GM21423 (cell line): ENCODE measurements around the gene ALG12.

ENCODE experiments used
- ATAC-seq: cut with Tn5 transposase; IDR thresholded peaks from one replicate; pipeline ENCODE4 v1.9.1; 2021; ENCODE audit warnings: mild to moderate bottlenecking, moderate library complexity; ENCODE audit not compliant: unreplicated experiment

The ALG12 gene

DNA sequence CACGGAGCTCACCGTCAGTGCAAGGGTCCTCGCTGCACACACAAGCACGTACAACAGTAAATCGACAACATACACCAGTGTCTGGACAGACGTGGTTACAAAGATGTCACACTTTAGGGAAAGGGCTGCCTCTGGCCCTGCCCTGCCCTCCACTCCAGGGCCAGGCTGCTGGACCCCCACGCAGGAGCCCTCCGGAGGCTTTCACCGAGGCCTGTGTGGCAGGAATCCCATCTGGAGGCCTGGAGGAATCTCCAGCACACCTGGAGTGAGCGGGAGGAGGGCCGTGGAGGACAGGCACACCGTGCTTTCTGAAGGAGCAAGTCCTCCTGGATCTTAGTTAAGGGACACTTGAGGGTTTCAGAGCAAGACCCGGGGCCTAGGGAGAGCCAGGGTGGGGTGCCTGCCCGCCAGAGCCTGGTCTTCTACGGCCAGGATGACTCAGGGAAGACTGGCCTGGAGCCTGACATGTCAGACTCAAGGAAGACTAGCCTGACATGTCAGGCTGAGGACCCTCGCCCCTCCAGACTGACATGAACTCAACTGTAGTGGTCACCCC is 40.2 kb upstream of the ALG12 start:
- no peak for ATAC-seq

DNA sequence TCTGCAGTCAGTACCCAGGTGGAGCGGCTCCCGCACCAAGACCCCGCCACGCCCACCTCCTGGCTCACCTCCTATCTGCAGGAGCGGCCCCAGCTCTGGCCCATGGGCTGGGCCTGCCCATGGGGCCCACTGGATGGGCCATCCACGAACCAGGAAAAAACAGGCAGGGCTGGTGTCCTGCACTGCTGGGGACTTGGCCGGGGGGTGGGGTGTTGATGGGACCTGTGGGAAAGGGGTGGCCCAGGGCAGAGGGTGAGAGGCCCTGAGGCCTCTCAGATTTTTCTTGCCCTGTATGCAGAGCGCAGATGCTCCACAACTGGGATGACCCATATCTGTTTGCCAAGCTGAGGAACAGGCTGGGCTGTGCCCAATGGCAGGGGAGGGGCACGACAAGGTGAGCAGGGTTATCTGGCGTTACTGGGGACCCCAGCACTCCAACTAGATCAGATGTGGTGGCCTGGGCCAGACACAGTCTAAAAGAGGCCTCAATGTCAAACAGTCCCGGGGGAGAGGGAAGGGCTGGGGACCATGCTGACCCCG is 39.7 kb upstream of the ALG12 start:
- ATAC-seq, result no peak

DNA sequence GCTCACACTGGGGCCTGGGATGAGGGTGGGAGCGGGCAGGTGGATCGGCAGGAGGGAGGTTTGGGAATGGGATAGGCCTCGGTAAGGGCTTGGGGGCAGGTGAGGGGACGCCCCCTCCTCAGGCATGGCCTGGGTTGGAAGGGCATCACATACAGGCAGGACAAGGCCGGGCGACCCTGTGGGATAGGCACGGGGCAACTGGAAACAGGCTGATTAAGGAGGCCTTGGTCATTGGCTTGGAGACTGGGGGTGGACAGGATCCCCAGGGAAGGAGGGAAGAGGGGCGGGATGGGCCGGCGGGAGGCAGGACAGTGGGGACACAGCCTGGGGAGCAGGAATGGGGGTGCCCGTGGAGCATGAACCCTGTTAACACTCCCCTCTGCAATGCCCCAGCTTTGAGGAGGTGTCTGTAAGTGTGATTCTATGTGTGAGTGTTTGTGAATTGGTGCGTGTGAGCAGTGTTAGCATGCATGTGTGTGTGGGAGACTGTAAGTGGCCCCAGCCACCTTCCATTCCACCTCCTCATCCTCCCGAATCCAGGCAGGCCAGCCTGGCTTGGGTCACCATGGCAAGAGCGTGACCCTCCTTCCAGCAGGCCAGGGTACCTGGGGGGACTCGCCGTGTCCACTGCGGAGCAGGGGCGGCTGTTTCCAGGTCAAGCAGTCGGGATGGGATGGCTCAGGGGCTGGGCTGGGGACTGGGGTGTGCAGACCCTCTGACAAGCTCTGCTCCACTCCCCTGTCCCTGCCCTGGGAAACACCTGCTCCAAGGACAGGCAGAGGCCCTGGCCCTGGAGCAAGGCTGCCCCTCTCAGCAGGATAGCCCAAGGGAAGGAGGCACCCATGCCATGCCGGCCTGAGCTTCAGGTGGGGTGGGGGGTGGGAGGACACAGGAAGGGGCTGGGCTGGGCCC is 38.9 kb upstream of the ALG12 start:
- no peak for ATAC-seq

DNA sequence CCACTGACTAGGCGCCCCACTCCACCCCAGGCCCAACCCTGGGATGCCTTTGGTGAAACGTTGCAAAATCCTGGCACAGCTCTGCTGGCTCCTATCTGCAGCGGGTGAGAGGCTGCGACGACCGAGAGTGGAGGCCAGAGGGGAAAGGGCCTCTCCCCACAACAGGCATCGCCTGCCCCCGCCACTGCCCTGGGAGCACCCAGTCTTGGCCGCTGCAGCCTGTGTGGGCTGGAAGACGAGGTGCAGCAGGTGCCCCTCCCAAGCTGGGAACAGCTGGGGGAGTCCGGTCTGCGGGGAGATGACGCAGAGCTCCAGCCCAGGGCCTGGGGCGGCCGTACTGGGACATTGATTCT is 38.2 kb upstream of the ALG12 start:
- ATAC-seq, result no peak

DNA sequence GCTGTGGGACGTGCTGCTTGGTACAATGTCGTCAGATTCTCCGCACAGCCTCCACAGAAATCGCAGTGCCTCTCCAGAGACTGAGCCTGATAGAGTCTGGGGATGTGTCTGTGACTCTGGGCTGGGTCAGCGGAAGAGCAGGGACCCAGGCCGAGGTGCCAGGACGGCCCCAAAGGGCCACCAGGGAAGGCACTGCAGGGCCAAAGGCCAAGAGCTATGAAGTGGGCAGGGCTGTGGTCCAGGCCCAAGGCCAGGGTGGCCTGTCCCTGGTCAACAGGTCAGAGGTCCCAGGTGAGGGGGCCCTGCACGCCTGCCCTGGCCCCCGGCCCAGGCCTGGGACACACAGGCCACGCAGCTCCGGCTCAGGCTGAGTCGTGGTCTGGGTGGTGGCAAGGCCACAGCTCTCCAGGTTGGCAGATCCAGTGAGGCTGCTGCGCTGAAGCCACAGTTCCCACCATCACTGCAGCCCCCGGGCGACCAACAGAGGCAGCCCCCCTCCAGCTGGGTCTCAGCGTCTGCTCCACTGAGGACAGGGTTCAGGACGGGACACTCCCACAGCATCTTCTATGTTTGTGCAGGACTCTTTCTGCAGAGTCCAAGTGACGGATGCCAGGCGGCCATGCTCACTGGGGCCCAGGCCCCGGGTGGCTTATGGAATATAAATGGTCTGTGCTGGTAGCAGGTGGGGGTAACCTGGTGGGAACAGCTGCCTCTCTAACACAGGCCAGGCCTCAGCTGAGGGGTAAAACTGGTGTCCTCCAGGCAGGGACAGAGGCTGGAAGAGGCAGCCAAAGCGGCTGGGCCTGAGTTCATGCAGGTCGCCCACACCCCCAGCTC is 37.6 kb upstream of the ALG12 start:
- no peak for ATAC-seq

DNA sequence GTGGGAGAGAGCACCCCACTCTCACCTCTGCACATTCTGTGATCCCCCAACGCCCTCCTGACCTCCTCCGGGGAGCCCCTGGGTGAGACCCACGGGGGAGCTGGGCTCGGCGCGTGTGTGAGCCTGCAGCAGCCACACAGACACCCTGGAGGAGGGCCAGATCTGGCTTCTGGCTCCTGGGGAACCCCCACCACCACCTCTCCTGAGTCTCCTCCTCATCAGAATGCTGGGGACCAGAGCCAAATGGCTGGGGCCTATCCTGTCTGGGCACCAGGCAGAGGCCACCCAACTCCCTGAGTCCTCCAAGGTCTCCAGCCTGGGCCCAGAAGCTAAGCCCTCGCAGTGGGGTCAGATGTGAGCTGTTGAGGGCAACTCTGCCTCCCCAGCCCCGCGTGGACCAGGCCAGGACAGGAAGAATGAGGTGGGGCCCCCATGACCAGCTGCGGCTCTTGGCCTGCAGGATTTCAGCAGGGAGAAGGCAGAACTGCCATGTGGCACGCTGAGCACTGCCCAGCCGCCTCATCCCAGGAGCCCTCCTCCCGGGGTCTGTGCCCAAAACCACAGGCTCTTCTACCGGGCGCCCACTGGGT is 36.8 kb upstream of the ALG12 start:
- ATAC-seq, result no peak

DNA sequence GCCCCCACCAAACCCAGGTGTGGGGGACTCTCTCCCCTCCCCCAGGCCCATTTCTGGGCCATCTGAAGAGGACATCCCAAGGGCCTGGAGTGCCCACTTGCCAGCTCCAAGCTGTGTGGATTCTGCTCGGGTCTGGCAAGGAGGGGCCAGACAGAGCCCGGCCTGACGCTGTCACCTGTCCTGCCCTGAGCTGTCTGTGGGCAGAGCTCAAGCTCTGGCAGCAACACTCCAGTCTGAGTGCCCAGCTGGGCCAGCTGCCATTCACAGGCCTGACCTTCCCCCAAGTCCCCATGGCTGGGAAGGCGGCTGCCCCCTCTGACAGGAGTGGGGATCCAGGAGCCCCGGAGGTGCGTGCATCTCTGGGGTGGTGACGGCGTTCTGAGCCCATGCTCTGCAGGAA is 36.1 kb upstream of the ALG12 start:
- no peak for ATAC-seq

DNA sequence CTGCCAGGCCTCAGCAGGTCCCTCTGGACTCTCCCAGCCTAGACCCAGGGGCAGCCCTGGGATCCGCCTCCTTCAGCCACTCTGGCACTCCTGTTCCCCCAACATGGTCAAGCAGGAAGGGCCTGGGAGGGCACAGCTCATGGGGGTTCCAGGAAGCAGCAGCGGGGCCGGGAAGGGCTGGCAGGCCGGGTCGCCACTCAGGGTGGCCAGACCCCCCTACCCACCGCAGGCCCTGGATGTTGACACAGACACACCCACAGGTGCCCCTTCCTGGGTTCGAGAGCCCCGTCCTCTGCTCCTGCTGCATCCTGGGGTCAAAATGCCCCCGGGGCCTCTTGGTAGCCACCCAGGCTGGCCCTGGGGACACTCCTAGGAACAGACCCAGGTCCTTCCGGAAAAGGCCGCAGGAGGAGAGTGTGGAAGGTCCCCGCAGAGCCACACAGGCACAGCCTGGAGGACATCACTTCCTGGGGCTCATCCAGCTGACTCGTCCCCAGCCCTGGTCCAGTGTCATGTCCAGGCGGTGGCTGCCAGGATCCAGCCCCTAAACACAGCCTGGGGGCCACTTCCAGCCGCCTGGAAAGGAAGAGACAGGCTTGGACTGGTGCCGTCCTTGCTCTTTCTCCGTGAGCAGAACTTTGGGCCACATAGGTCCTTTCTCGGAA is 35.6 kb upstream of the ALG12 start:
- ATAC-seq, result no peak

DNA sequence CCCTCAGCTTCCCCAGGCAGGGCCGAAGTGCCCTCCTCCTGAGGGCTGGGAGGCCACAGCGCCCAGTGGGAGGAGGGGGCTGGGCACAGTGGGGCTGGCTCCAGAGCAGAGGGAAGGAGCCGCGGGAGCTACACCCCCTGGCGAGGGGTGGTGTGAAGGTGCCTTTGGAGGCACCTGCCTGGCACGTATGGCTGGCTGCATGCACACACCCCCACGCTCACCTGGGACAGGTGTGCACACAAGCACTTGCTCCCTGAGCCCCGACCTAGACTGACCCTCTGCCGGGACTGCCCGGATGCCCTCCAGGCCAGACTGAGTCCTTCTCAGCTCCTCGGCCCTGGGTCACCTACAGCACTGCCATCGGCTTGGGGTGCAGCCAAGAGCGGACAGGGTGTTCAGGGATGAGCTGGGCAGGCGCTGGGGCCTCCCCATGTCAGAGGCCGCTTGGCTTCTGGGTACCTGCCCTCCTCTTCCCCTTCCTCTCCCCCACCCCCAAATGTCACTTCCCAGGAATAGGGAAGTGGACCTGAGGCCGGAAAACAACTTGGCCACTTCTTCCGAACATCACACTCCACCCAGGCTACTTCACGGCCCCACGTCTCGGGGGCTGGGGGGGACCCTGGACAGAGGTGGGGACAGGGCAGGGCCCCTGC is 34.9 kb upstream of the ALG12 start:
- ATAC-seq, result no peak

DNA sequence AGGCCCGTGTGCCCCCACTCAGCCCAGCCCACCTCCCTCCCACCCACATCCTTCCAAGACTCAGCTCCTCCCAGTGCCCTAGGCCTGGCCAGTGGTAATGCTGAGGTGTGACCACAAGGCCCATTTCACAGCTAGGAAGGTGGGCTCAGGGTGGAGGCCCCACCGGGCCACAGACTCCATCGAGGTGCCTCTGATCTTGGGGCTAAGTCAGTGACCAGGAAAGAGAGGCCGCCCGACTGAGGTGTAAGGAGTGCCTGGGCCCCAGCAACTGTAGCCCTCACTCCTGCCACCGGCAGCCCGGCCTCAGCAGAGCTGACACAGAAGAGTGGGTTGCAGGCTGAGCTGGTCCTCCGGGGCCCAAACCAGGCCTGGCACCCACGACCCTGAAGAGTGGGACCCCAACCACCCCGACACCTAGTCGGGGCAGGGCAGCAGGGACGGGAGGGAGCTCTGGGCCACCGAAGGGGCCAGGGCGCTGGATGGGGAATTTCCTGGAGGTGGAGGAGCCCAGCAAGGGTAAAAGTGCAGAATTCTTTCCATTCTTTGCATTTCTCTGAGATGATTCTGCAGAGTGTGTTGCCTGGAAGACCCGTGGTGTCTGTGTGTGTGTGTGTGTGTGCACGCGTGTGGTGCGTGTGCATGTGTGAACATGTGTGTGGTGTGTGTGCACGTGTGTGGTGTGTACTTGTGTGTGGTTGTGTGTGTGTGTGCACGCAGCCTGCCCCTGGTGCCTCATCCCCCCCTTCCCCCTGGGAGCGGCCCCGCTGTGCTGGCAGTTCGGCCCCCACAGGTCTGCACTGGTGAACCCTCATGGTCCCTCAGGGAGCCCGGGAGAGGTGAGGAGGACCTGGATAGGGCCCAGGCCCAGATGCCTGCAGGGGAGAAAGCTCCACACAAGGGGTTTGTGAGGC is 34.0 kb upstream of the ALG12 start:
- ATAC-seq, result no peak

DNA sequence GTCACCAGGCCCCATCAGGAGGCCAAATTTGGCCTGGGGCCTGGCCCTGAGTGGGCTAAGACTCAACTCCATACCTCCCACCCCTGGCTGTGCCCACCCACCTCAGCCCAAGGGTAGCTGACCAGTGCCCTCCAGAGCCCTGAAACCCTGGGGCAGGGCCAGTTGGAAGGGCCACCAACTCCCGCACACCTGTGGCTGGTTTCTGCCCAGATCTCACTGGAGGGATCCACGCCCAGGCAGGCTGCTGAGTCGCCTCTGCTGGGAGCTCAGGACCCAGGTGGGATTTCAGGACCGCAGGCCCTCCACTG is 33.4 kb upstream of the ALG12 start:
- no peak for ATAC-seq

DNA sequence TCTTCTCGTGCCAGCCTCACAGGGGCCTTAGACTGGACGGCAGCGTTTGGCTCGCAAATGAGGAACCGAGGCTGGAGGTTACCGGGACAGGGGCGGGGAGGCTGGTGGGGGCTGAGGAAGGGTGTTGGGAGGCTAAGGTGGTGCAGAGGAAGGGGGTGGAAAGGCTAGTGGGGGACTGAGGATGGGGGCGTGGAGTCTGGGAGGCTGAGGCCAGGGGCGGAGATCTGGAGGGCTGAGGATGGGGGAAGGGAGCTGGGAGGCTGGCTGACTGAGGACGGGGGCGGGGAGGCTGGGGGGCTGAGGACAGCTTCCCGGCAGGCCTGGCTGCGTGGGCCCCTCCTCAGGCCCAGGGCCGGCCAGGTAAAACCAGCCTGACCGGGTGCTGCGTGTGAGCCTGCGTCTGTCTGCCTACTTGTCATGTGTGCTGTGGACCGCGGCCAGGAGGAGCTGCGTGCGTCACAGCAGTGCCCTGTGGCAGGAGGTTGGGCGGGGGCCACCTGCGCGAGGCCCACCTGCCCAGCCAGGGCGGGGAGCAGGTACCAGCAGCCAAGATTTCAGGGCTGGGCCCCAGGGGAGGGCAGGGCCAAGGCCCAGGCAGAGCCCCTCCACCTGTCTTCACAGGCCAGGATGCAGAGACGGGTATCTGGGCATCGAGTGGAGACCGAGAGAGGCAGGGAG is 32.9 kb upstream of the ALG12 start:
- ATAC-seq, result no peak

DNA sequence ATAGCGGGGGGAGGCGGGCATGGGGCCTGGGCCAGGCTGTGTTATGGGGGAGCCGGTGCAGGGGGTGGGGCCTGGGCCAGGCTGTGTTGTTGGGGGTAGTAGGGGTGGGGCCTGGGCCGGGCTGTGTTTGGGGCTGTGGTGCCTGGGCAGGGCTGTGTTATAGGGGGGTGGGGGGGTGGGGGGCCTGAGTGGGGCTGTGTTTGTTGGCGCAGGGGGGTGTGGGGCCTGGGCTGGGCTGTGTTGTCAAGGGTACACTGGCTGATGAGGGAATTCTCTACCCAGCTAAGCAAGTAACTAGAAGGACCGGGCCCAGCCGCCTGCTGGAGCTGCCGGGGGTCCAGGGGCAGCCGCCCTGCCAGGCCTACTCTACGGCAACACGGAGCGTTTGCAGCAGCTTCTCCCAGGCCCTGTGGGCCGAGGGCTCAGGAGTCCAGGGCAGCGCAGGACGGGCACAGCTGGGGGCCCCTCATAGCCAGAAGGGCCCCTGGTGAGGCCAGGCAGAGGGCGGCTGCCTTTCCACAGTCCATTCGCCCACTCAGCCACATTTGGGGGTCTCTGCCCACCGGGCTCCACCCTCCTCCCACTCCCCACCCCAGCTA is 32.3 kb upstream of the ALG12 start:
- no peak for ATAC-seq

DNA sequence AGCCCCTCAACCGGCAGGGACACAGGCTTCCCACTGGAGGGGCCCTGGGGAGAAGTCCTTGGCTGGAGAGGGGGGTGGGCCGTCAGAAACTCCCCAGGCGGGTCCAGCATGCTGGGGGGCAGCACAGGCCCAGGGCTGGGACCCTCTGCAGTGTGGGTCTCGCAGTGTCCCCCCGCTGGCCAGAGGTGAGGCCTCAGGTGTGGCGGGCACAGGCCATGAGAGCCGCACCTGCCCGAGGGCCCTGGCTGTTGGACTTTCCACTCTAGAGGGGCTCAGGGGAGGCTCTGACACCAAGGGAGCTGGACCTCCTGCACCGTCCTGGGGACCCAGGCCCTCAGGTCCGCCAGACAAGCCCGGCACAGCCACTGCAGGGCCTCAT is 31.7 kb upstream of the ALG12 start:
- ATAC-seq, result no peak

DNA sequence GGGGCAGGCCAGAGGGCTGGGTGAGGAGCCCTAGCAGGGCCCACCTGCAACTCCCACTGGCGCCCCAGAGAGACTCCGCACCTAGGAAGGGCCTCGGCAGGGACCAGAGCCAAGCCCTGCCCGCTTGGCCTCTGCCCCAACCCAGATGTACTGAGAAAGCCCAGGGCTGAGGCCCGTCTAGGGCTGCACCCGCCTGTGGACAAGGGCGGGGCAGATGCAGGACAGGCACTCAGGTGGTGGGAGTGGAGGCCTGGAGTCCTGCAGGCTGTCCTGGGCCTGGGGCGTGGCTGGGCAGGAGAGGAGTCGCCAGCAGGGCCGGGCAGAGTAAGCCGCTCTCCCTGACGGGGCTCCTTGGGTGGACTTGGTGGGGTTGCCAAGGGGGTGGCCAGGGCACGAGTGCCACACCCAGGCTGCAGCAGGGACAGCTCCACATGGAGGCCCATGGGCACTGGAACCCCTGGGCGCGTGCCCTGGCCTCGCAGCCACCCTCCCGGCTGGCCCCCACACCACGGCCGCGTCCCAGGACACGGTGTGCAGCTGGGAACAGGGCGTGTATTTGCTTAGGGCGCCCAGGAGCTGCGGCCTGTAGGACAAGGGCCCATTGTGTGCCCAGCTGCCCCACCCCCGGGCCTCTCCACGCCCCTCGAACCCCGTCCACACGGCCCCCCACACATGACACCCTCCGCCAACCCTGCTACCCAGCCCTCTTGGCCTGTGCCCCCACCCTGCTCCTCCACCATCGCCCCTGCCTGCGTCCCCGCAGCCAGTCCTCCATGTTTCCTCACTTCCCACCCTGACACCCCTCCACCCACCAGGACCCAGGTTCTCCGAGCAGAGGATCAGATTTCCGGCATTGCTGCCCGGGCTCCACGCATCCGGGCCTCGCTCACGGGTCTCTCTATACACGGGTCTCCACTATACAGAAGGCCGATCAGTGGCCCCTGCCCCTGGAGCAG is 31.0 kb upstream of the ALG12 start:
- no peak for ATAC-seq

DNA sequence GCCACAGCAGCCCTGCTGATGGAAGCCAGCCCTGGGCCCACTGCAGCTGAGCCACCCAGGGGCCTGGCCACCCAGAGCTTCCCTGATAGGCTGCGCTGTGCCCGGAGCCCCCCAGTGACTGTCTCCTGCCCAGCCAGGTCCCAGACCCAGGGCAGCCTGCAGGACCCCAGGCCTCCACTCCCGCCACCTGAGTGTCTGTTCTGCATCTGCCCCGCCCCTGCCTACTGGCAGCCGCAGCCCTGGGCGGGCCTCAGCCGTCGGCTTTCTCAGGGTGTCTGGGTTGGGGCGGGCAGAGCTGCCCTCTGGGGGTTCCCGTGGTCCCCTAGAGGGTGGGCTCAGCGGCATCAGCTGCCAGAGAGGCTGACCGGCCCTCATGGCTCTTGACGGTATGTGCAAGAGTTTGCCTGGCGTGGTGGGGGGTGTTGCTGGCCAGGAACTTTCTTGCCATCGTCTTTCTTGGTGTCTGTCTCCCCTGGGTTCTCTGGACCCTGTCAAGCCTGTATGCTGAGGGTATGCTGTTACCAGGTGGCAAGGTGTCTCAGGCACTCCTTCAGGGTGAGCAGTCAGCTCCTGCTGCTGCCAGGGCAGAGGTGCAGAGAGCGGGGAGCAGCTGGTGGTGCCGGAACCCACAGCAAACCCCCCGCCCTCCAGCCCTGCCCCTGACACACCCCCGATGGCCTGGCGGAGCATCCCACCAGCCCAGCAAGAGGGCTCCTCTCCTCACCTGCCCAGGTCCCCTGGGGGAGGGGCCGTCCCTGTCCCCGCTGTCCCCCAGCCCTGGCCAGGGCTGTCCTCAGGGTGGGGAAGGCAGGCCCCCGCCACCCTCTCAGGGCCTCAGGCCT is 30.1 kb upstream of the ALG12 start:
- ATAC-seq, result no peak

DNA sequence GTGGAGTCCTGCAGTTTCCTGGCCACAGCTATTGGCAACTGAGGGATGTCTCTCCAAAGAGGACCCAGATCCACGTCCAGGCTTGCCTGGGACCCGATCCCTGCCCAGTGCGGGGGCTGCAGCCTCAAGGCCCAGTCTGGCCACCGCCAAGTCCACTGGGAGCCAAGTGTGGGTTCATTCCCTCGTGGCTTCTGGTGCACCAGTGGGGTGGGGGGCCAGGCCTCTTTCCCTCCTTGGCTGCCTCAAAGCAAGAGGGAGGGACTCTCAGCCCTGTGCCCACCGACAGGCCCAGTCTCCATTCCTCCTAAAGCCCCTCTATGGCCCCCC is 29.0 kb upstream of the ALG12 start:
- no peak for ATAC-seq
